Lung (tissue), 12 donors: ENCODE measurements around the gene TLX2. TPM values are rescaled to one million over a fixed set of nuclear protein-coding genes. Genes with fewer than 3 reads are reported as not detected.

Source experiments
- ATAC-seq: fragments of 200-7000 bp; cut with Tn5 transposase; one replicate; pipeline ENCODE4 v1.9.1; 2020; ENCODE audit warnings: moderate number of reproducible peaks; ENCODE audit not compliant: insufficient read depth, low FRiP score
- DNase-seq, 3 donors: peaks; one replicate each; pipeline ENCODE4 v3.0.0-alpha.2; 2013 to 2017
- H3K27ac ChIP-seq, 2 donors: one replicate each; pipeline ENCODE4 v1.5.1; 2013; ENCODE audit warnings: mild to moderate bottlenecking in 2 of 2, moderate library complexity in 2 of 2, control low read depth in 1 of 2, inconsistent platforms in 1 of 2, low read depth in 1 of 2, low read length in 1 of 2
- H3K27me3 ChIP-seq, 3 donors: one replicate each; pipeline ENCODE4 v1.5.1; 2013; ENCODE audit warnings: low read length in 2 of 3; ENCODE audit not compliant: control insufficient read depth in 3 of 3, insufficient read depth in 3 of 3
- H3K36me3 ChIP-seq, 4 donors: one replicate each; pipeline ENCODE4 v1.5.1; 2013; ENCODE audit warnings: low read length in 4 of 4, mild to moderate bottlenecking in 1 of 4, moderate library complexity in 1 of 4; ENCODE audit not compliant: control insufficient read depth in 4 of 4, insufficient read depth in 4 of 4
- H3K4me1 ChIP-seq, 5 donors: one replicate each; pipeline ENCODE4 v1.5.1; 2013; ENCODE audit warnings: low read length in 5 of 5, mild to moderate bottlenecking in 2 of 5, moderate library complexity in 1 of 5; ENCODE audit not compliant: control insufficient read depth in 5 of 5, insufficient read depth in 5 of 5
- H3K4me3 ChIP-seq: one replicate; pipeline ENCODE4 v1.5.1; 2013; ENCODE audit warnings: mild to moderate bottlenecking, control low read depth, moderate library complexity
- H3K9ac ChIP-seq, 2 donors: one replicate each; pipeline ENCODE4 v1.5.1; 2013; ENCODE audit warnings: low read length in 2 of 2, control low read depth in 1 of 2; ENCODE audit not compliant: insufficient read depth in 1 of 2
- H3K9me3 ChIP-seq, 4 donors: one replicate each; pipeline ENCODE4 v1.5.1; 2013; ENCODE audit warnings: low read length in 3 of 4, mild to moderate bottlenecking in 1 of 4, moderate library complexity in 1 of 4; ENCODE audit not compliant: control insufficient read depth in 4 of 4, insufficient read depth in 3 of 4
- WGBS, 2 donors: extraction: QIAGEN DNeasy Blood & Tissue Kit; methylation state at CpG; one replicate each; pipeline ENCODE4 v1.1.7; 2013; 5-methylcytosine and 5-hydroxymethylcytosine counted together
- polyA plus RNA-seq, 2 donors: library from polyadenylated mRNA; stranded (reverse); fragments of 200-250 nt; gene quantifications; one replicate each; pipeline ENCODE4 v1.2.1, GENCODE V29; 2013
- total RNA-seq, 2 donors: library from RNA; depleted of rRNA in 1 of 2; stranded (reverse); fragments of >200 nt in 1 of 2; gene quantifications; one replicate each; pipeline ENCODE4 v1.2.1, GENCODE V29; 2014 to 2021
- TF ChIP-seq, protein P1 (sequence below): IDR thresholded peaks from 2 replicates; pipeline ENCODE4 v1.5.1; 2012; ENCODE audit warnings: mild to moderate bottlenecking; ENCODE audit errors: control extremely low read depth, extremely low read depth
- donor health status: control.
- donor health status: control.
- donor health status: Bipolar disorder and iron deficiency.
- donor health status: healthy.
- donor health status: DM: yes; HTN: yes; CAD: no.

Gene TLX2
- total and polyA plus RNA-seq, 4 donors = 0.03 TPM; not detected in 3

DNA sequence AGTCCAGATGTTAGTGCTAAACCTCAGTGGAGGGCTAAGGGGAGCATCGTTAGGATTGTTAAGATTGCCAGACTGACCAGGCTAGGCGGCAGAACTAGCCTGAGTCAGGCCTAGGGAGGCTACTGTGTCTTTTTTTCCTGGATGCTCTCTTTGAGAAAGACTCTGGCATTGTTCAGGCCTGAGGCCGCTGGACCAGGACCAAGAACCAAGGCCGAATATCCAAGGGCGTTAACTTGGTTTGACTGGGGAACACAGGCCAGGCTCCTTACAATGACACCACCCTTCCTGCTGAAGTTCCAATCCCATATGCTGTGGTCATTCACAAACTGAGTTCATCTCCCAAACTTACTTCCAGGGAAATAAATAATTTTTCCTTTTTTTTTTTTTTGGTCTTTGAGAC is 26.0 kb downstream of the TLX2 start:
- H3K4me3 ChIP-seq = no peak overlapping the region
- no peaks in the 10 kb centered on the region for H3K27me3 ChIP-seq
- WGBS, 2 donors = 73 to 76% methylated on average over 5 of the region's 5 CpGs
- H3K4me1 ChIP-seq = no peaks in the 10 kb centered on the region
- H3K27ac ChIP-seq = peak overlapping the region in 1 of 2 donors; percentile 36
- DNase-seq (no peak), ATAC-seq (peak; percentile 25)
- no peaks in the 10 kb centered on the region for H3K9me3 ChIP-seq
- TF ChIP-seq, protein P1, sequence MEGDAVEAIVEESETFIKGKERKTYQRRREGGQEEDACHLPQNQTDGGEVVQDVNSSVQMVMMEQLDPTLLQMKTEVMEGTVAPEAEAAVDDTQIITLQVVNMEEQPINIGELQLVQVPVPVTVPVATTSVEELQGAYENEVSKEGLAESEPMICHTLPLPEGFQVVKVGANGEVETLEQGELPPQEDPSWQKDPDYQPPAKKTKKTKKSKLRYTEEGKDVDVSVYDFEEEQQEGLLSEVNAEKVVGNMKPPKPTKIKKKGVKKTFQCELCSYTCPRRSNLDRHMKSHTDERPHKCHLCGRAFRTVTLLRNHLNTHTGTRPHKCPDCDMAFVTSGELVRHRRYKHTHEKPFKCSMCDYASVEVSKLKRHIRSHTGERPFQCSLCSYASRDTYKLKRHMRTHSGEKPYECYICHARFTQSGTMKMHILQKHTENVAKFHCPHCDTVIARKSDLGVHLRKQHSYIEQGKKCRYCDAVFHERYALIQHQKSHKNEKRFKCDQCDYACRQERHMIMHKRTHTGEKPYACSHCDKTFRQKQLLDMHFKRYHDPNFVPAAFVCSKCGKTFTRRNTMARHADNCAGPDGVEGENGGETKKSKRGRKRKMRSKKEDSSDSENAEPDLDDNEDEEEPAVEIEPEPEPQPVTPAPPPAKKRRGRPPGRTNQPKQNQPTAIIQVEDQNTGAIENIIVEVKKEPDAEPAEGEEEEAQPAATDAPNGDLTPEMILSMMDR = no peak
- no peaks in the 10 kb centered on the region for H3K36me3 ChIP-seq
- no peak overlapping the region for H3K9ac ChIP-seq

DNA sequence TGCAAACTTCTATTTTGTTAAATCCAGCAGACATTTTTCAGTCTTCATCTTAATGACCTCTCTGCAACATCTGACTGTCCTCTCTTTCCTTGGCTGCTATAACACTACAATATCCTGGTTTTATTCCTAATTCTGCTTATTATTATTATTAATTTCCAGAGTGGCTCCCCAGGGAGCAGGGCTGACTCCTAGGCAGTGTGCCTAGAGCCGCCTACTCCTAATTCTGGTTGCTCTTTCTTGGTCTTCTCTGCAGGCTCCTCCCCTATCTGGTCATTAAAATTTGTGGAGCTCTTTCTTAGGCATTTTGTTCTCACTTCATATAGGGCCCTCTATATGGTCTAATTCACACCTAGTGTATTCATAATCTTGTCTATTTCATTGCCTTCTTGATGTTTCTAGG is 28.7 kb downstream of the TLX2 start:
- no peaks in the 10 kb centered on the region for H3K27me3 ChIP-seq
- TF ChIP-seq, protein P1 = no peak
- H3K4me1 ChIP-seq = no peaks in the 10 kb centered on the region
- ATAC-seq = no peak
- no peak overlapping the region for H3K27ac ChIP-seq
- H3K4me3 ChIP-seq = no peak overlapping the region
- no peak overlapping the region for H3K9ac ChIP-seq
- H3K9me3 ChIP-seq = no peaks in the 10 kb centered on the region
- no peaks in the 10 kb centered on the region for H3K36me3 ChIP-seq
- no peak for DNase-seq
- 90 to 96% methylated on average over 1 of the region's 1 CpG for WGBS, 2 donors

DNA sequence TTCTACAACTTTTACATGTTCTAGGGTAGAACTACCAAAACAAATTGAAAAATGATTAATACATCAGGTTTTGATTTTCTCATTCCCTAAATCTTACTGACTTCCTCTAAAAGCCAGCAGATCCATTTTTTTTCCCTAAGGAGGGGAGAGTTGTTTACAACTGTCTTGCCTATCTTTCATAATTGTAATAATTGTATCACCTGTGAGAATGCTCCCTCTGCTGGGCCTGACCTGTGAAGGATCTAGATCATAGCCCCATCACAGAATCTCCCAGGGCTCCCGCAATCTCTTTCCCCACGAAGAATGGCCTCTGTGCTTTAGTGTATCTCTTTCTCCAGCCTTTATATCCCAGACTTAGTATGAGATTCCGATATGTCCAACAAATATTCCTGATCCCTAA is 30.4 kb downstream of the TLX2 start:
- Histone ChIP-seq H3K27ac (no peak overlapping the region), H3K9ac (no peak overlapping the region), H3K27me3 (no peaks in the 10 kb centered on the region), H3K4me3 (no peak overlapping the region), H3K4me1 (peaks cover 0 to 12% (median 2%) of the 10 kb centered on the region in 5 donors), H3K36me3 (no peaks in the 10 kb centered on the region), H3K9me3 (no peaks in the 10 kb centered on the region)
- no peak for ATAC-seq
- TF ChIP-seq, protein P1 = no peak
- 93 to 96% methylated on average over 3 of the region's 3 CpGs for WGBS, 2 donors
- DNase-seq = no peak

DNA sequence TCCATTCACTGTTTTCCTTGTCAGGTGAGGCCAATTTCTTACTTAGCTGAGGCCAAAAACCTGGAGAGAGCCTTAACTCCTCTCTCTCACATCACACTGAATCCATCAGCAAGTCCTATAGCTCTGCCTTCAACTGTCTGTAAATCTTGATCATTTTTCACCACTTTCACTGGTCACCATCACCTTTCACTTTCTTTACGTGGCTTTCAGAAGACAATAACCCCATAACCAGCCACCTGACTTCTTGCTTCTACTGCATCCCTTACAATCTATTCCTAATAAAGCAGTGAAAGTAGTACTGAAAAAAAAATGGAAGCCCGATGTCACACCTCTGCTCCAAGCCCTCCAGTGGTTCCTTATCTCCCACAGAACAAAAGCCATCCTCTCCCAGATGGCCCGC is 31.8 kb downstream of the TLX2 start:
- H3K9ac ChIP-seq = no peak overlapping the region
- no peaks in the 10 kb centered on the region for H3K27me3 ChIP-seq
- H3K9me3 ChIP-seq = no peaks in the 10 kb centered on the region
- DNase-seq (no peak), ATAC-seq (no peak)
- no peak overlapping the region for H3K4me3 ChIP-seq
- TF ChIP-seq, protein P1 = no peak
- H3K36me3 ChIP-seq = no peaks in the 10 kb centered on the region
- H3K4me1 ChIP-seq = peaks cover 0 to 14% (median 2%) of the 10 kb centered on the region in 5 donors
- WGBS, 2 donors = 85 to 93% methylated on average over 3 of the region's 3 CpGs
- no peak overlapping the region for H3K27ac ChIP-seq
